PFSK-1 (cell line): ENCODE measurements around the gene OMD.

Source experiments
- REST ChIP-seq, 2 experiments: IDR thresholded peaks; 2 replicates each; pipeline versions ENCODE4 v1.6.1 to v1.8.0; 2011 to 2012; ENCODE audit warnings: low read depth in 2 of 2, low read length in 2 of 2, control low read depth in 1 of 2, inconsistent platforms in 1 of 2, mild to moderate bottlenecking in 1 of 2, moderate library complexity in 1 of 2; ENCODE audit not compliant: insufficient read depth in 1 of 2
- TAF1 ChIP-seq: IDR thresholded peaks from 2 replicates; pipeline ENCODE4 v1.6.1; 2012; ENCODE audit warnings: low read length, control low read depth, borderline replicate concordance; ENCODE audit not compliant: insufficient read depth

GRCh38 chr9:92395617-92396016 is 28.7 kb downstream of the OMD start:
- TF ChIP-seq REST (IDR thresholded peaks at IDR 0.05; ENCODE audit: insufficient read depth in 1 of 2, low read depth in 2 of 2, low read length in 2 of 2) = no peak
- no peak for TF ChIP-seq TAF1
